ENCODE data around the gene CEBPE. TPM values are rescaled to one million over a fixed set of nuclear protein-coding genes. Genes with fewer than 3 reads are reported as not detected.

Gene CEBPE
- total and polyA plus RNA-seq, 11 donors = 0.18 to 0.32 (median 0.24) TPM; not detected in 8

DNA sequence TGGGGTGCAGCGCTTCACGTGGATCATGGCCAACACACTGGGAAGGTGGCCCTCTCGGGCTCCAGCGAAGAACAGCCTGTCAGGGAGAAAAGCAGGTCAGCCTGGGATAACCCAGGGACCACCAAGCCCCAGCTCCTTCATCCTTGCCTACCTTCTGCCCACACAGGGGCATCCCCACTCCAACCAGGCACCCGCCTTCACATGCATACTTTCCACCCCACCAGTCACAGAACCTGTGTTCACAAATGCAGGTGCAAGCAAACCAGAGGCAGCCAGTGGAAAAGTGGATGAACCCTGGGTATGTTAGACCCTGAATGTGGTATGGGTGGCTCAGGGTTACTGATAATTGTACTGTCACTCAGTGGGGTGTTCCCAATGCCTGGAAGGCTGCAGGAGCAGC lies 12.4 kb upstream of the CEBPE start:
- DNase-seq (no peak), ATAC-seq (no peak)
- H3K27ac ChIP-seq = no peak overlapping the region
- no peak overlapping the region for H3K4me3 ChIP-seq
- H3K4me1 ChIP-seq = peaks cover 0 to 10% (median 0%) of the 10 kb centered on the region in 12 donors
- H3K36me3 ChIP-seq = peaks cover 0 to 34% (median 5%) of the 10 kb centered on the region in 9 donors
- H3K9me3 ChIP-seq = no peaks in the 10 kb centered on the region
- H3K27me3 ChIP-seq = no peaks in the 10 kb centered on the region
- TF ChIP-seq, protein P1, sequence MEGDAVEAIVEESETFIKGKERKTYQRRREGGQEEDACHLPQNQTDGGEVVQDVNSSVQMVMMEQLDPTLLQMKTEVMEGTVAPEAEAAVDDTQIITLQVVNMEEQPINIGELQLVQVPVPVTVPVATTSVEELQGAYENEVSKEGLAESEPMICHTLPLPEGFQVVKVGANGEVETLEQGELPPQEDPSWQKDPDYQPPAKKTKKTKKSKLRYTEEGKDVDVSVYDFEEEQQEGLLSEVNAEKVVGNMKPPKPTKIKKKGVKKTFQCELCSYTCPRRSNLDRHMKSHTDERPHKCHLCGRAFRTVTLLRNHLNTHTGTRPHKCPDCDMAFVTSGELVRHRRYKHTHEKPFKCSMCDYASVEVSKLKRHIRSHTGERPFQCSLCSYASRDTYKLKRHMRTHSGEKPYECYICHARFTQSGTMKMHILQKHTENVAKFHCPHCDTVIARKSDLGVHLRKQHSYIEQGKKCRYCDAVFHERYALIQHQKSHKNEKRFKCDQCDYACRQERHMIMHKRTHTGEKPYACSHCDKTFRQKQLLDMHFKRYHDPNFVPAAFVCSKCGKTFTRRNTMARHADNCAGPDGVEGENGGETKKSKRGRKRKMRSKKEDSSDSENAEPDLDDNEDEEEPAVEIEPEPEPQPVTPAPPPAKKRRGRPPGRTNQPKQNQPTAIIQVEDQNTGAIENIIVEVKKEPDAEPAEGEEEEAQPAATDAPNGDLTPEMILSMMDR (IDR thresholded peaks at IDR 0.05) = no peak
- no peak for TF ChIP-seq POLR2A (IDR thresholded peaks at IDR 0.05)
- intact Hi-C loops (cut with DNase I) = loop anchor here in 1 of 10 donors (5.0 kb wide), 1 partner anchor 41 kb away; no protein-coding TSS in a partner anchor
- WGBS, 4 donors = 77 to 86% (median 80%) methylated on average over 5 of the region's 5 CpGs

DNA sequence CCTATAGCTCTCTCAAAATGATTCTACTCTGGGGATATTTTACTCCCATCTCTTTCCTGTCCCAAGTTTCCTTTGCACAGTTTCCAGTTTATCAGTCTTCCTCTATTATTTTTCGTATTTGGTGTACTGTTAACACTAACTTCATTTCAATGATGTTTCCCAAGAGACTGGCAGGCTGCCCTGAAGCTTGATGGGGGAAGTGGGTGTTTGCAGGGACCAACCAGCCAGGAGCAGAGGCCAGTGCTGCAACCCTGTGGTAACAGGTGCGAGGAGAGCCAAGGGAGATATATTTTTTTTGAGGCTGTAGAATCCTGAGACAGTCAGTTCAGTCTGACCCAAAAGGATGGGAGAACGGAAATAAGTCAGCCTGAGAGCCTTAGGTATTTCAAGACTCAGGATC lies 11.8 kb upstream of the CEBPE start:
- no peak for TF ChIP-seq POLR2A (IDR thresholded peaks at IDR 0.05)
- TF ChIP-seq, protein P1 (IDR thresholded peaks at IDR 0.05) = no peak
- H3K4me1 ChIP-seq = peaks cover 0 to 10% (median 0%) of the 10 kb centered on the region in 12 donors
- no peaks in the 10 kb centered on the region for H3K27me3 ChIP-seq
- H3K36me3 ChIP-seq = peaks cover 0 to 31% (median 5%) of the 10 kb centered on the region in 9 donors
- WGBS, 4 donors = 35 to 51% (median 42%) methylated on average over 3 of the region's 3 CpGs
- H3K4me3 ChIP-seq = no peak overlapping the region
- H3K9me3 ChIP-seq = no peaks in the 10 kb centered on the region
- DNase-seq (peak in 1 of 5 donors; percentile 54), ATAC-seq (peak in 1 of 4 donors; percentile 25)
- H3K27ac ChIP-seq = no peak overlapping the region
- intact Hi-C loops (cut with DNase I) = loop anchor here in 1 of 10 donors (5.0 kb wide), 1 partner anchor 41 kb away; no protein-coding TSS in a partner anchor

DNA sequence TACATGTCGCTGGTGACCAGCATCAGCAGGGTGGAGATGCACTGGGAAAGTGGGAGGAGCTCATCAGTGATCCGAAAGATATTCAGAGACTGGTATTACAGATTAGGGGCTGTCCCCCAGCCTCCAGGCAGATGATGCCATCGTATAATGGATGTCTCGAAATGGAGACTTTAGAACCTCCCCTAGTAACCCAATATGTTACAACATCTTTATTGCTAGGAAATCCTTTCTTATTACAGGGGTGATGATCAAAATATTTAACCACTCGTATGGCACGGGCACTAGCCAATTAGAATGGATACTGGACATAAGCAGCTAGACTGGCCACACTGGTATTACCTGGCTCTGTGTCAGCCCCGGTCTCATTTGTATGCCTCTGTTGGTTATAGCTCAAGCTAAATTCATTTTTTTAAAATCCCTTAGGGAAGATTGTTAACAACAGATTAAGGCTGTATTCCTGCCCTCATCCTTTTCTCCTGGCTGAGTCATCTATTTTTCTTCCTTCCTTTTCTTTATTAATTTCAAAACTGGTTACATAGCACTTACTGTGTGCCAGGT lies 10.8 kb upstream of the CEBPE start:
- no peak for TF ChIP-seq POLR2A (IDR thresholded peaks at IDR 0.05)
- TF ChIP-seq, protein P1 (IDR thresholded peaks at IDR 0.05) = no peak
- DNase-seq (no peak), ATAC-seq (no peak)
- intact Hi-C loops (cut with DNase I) = loop anchor here in 4 of 10 donors (5.0 to 10.0 kb wide), 3 partner anchors 42 to 245 kb away; partner anchors contain the start of genes CMTM5 (in 1 of the 4) and IL25 (in 1 of the 4)
- no peak overlapping the region for H3K4me3 ChIP-seq
- WGBS, 4 donors = 91 to 96% (median 92%) methylated on average over 7 of the region's 7 CpGs
- H3K27ac ChIP-seq = no peak overlapping the region
- H3K9me3 ChIP-seq = no peaks in the 10 kb centered on the region
- peaks cover 0 to 10% (median 0%) of the 10 kb centered on the region in 12 donors for H3K4me1 ChIP-seq
- H3K36me3 ChIP-seq = peaks cover 0 to 31% (median 5%) of the 10 kb centered on the region in 9 donors
- H3K27me3 ChIP-seq = no peaks in the 10 kb centered on the region

DNA sequence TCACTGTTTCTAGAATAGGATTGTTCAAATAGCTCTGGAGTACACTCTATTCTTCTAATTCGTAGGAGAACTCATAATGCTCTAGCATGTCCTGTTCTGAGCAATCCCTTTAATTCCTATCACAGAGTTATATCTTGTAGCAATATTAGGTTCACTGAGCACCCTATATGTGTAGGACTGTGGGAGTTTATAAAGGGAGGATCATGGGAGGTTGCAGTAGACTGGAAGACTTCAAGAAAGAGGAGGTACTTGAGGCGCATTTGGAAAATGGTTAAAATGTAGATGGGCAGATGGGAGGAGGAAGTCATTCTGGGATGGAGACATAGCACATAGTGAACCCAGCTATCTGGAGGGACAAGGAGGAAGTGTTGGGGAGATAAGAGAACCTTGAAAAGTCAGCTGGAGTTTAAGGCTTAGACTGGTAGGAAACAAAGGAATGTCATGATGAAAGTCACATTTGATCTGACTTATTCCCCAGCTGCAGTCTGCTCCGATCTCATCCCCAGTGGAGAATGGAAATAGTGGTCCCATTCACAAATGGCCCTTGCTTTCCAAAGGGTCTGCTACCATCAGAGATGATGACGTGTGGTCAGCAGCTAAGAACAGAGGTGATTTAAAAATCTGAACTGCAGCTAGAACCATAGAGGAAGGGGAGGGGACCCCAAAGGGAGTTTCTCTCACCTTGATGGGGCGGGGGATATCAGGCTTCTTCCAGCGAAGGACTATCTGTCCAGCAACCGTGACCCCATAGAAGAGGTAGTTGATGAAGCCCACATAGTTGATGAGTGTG lies 10.1 kb upstream of the CEBPE start:
- intact Hi-C loops (cut with DNase I) = loop anchor here in 3 of 10 donors (10.0 kb wide), 2 partner anchors 166 to 246 kb away; partner anchors contain the start of genes CMTM5 (in 1 of the 3) and IL25 (in 1 of the 3)
- Histone ChIP-seq H3K9me3 (no peaks in the 10 kb centered on the region), H3K4me3 (no peak overlapping the region), H3K27ac (no peak overlapping the region), H3K36me3 (peaks cover 0 to 31% (median 5%) of the 10 kb centered on the region in 9 donors), H3K27me3 (no peaks in the 10 kb centered on the region), H3K4me1 (peaks cover 0 to 11% (median 0%) of the 10 kb centered on the region in 12 donors)
- TF ChIP-seq, protein P1 (IDR thresholded peaks at IDR 0.05) = no peak
- TF ChIP-seq POLR2A (IDR thresholded peaks at IDR 0.05) = no peak
- WGBS, 4 donors = 80 to 87% (median 82%) methylated on average over 7 of the region's 7 CpGs
- ATAC-seq = no peak
- no peak for DNase-seq
